K562 (cell line): ENCODE results near the gene FN3K. TPM values are rescaled to one million over a fixed set of nuclear protein-coding genes. Genes with fewer than 3 reads are reported as not detected.
A peak's percentile ranks its signal among the peaks of the same experiment; 100 is the strongest.

Source experiments
- BCL6 ChIP-seq: fragments of 250-450 bp; sonication (Bioruptor Pico); IDR thresholded peaks from 2 replicates; pipeline ENCODE4 v1.4.0; 2020
- CREM ChIP-seq: IDR thresholded peaks from 2 replicates; pipeline ENCODE4 v1.6.1; 2014; ENCODE audit warnings: antibody characterized with exemption, low read depth
- CTBP1 ChIP-seq: fragments of 450-650 bp; IDR thresholded peaks from 2 replicates; pipeline ENCODE4 v1.6.1; 2016; ENCODE audit warnings: borderline replicate concordance
- DLX4 ChIP-seq: fragments of 250-450 bp; sonication (Bioruptor Pico); IDR thresholded peaks from 2 replicates; pipeline ENCODE4 v1.6.1; 2021; ENCODE audit warnings: mild to moderate bottlenecking
- FOXM1 ChIP-seq, 2 experiments: fragments of 450-650 bp in 1 of 2; sonication (generic) in 1 of 2; formaldehyde crosslinking in 1 of 2; IDR thresholded peaks; 2 replicates each; pipeline versions ENCODE4 v1.6.1 to v1.9.0; 2017 to 2022; ENCODE audit warnings: low read depth in 2 of 2, mild to moderate bottlenecking in 2 of 2, missing genetic modification reagents in 1 of 2, moderate library complexity in 1 of 2
- GTF2E2 ChIP-seq: fragments of 200-800 bp; sonication (Bioruptor generic); IDR thresholded peaks from 2 replicates; pipeline ENCODE4 v1.6.1; 2016; ENCODE audit warnings: missing genetic modification characterization, missing compliant biosample characterization
- MECOM ChIP-seq: fragments of 250-450 bp; sonication (Bioruptor Pico); IDR thresholded peaks from 2 replicates; pipeline ENCODE4 v1.8.0; 2022; ENCODE audit warnings: inconsistent platforms
- MEIS2 ChIP-seq: fragments of 450-650 bp; IDR thresholded peaks from 2 replicates; pipeline ENCODE4 v1.6.1; 2014; ENCODE audit warnings: mild to moderate bottlenecking; ENCODE audit not compliant: partially characterized antibody
- NUFIP1 ChIP-seq: fragments of 450-650 bp; IDR thresholded peaks from 2 replicates; pipeline ENCODE4 v1.6.1; 2018; ENCODE audit not compliant: partially characterized antibody
- PHF8 ChIP-seq: fragments of 200-600 bp; sonication (generic); IDR thresholded peaks from 2 replicates; pipeline ENCODE4 v1.6.1; 2012; ENCODE audit warnings: mixed run types, mild to moderate bottlenecking, inconsistent platforms, low read length, moderate library complexity, borderline replicate concordance
- PHTF2 ChIP-seq: fragments of 250-450 bp; sonication (Bioruptor Pico); IDR thresholded peaks from 2 replicates; pipeline ENCODE4 v1.5.0; 2021; ENCODE audit warnings: mild to moderate bottlenecking
- PKNOX1 ChIP-seq: fragments of 450-650 bp; IDR thresholded peaks from 2 replicates; pipeline ENCODE4 v1.6.1; 2016
- PYGO2 ChIP-seq: fragments of 450-650 bp; IDR thresholded peaks from 2 replicates; pipeline ENCODE4 v1.6.1; 2016; ENCODE audit warnings: mild to moderate bottlenecking, missing genetic modification characterization, moderate library complexity, missing compliant biosample characterization
- RB1 ChIP-seq: fragments of 450-650 bp; IDR thresholded peaks from 2 replicates; pipeline ENCODE4 v1.6.1; 2017; ENCODE audit warnings: low read depth, mild to moderate bottlenecking
- RBM17 ChIP-seq: fragments of 200-400 bp; formaldehyde crosslinking; IDR thresholded peaks from 2 replicates; pipeline ENCODE4 v1.6.1; 2017; ENCODE audit warnings: low read depth, mild to moderate bottlenecking, low read length, borderline replicate concordance
- RCOR1 ChIP-seq, 2 experiments: IDR thresholded peaks; 2 replicates each; pipeline ENCODE4 v1.6.1; 2012; ENCODE audit warnings: low read depth in 2 of 2, low read length in 2 of 2, borderline replicate concordance in 1 of 2, improper control_type of control experiment in 1 of 2
- SAFB2 ChIP-seq: fragments of 200-400 bp; formaldehyde crosslinking; IDR thresholded peaks from 2 replicates; pipeline ENCODE4 v1.6.1; 2018; ENCODE audit warnings: borderline replicate concordance, low read length, low read depth, moderate library complexity; ENCODE audit not compliant: severe bottlenecking
- SIX5 ChIP-seq, 2 experiments: IDR thresholded peaks; 2 replicates each; pipeline ENCODE4 v1.6.1; 2011; ENCODE audit warnings: low read length in 2 of 2, borderline replicate concordance in 1 of 2, low read depth in 1 of 2, mild to moderate bottlenecking in 1 of 2, moderate library complexity in 1 of 2; ENCODE audit not compliant: insufficient read depth in 1 of 2
- SMAD2 ChIP-seq: fragments of 150-350 bp; IDR thresholded peaks from 2 replicates; pipeline ENCODE4 v1.6.1; 2014; ENCODE audit warnings: low read depth, mild to moderate bottlenecking, low read length
- SP1 ChIP-seq: sonication (generic); formaldehyde crosslinking; IDR thresholded peaks from 2 replicates; pipeline ENCODE4 v1.8.1; 2022; ENCODE audit warnings: mild to moderate bottlenecking, missing genetic modification reagents
- SPI1 ChIP-seq: IDR thresholded peaks from 2 replicates; pipeline ENCODE4 v1.6.1; 2011; ENCODE audit warnings: low read depth, low read length, control low read depth, borderline replicate concordance
- STAT5B ChIP-seq: fragments of 250-450 bp; sonication (Bioruptor Pico); IDR thresholded peaks from 2 replicates; pipeline ENCODE4 v1.8.0; 2021; ENCODE audit warnings: mild to moderate bottlenecking, inconsistent platforms
- TAF15 ChIP-seq: fragments of 200-400 bp; formaldehyde crosslinking; IDR thresholded peaks from 2 replicates; pipeline ENCODE4 v1.6.1; 2017; ENCODE audit warnings: mild to moderate bottlenecking, low read depth, low read length, moderate library complexity
- TBL1XR1 ChIP-seq, 2 experiments: IDR thresholded peaks; 2 replicates each; pipeline ENCODE4 v1.6.1; 2012; ENCODE audit warnings: improper control_type of control experiment in 2 of 2, low read length in 2 of 2, mild to moderate bottlenecking in 1 of 2
- ZNF79 ChIP-seq: fragments of 250-450 bp; sonication (Bioruptor Pico); IDR thresholded peaks from 2 replicates; pipeline ENCODE4 v1.4.0; 2020; ENCODE audit warnings: low read depth, mild to moderate bottlenecking, moderate library complexity
- polyA plus RNA-seq, 8 experiments: library from polyadenylated mRNA; depleted of rRNA in 4 of 8; stranded (reverse) in 5 of 8; unstranded in 3 of 8; fragments of >200 nt; fragmentation: Nextera tagmentation in 2 of 8; fragmentation: Illumina TruSeq in 1 of 8; extraction: Ambion mirVana in 2 of 8; extraction: Trizol in 1 of 8; gene quantifications; 2 replicates each; pipeline versions ENCODE4 v1.2.1 to v1.2.3, GENCODE V29; 2011 to 2014; ENCODE audit warnings: inconsistent platforms in 1 of 8, missing spikeins in 1 of 8
- total RNA-seq, 7 experiments: library from RNA; depleted of rRNA in 6 of 7; stranded (reverse); fragments of >200 nt in 6 of 7; fragmentation: Illumina TruSeq in 2 of 7; extraction: Trizol in 2 of 7; gene quantifications; 2 replicates each; pipeline versions ENCODE4 v1.2.1 to v1.2.3, GENCODE V29; 2011 to 2021; ENCODE audit warnings: low replicate concordance in 1 of 7

The FN3K gene
- total and polyA plus RNA-seq, 9 of the 15 experiments (the other 6 are each of a cell fraction or from before 2014, with no cell fraction given), result 0.08 to 22.7 (median 3.8) TPM

- no peak for TF ChIP-seq CTBP1
- TF ChIP-seq FOXM1 (IDR thresholded peaks at IDR 0.05; ENCODE audit: low read depth), result peak; percentile 97
- TF ChIP-seq FOXM1 (CRISPR knock-in tag; IDR thresholded peaks at IDR 0.05; ENCODE audit: low read depth), result no peak; the same call in 1 of the 2 replicates
- peak; percentile 97 for TF ChIP-seq PKNOX1
- no peak for TF ChIP-seq PYGO2 (tag)
- TF ChIP-seq DLX4, result no peak
- no peak for TF ChIP-seq BCL6
- TF ChIP-seq SIX5 (IDR thresholded peaks at IDR 0.05; ENCODE audit: borderline replicate concordance in 1 of 2, insufficient read depth in 1 of 2, low read depth in 1 of 2, low read length in 2 of 2), result no peak
- TF ChIP-seq PHTF2 (CRISPR knock-in tag), result no peak
- no peak for TF ChIP-seq GTF2E2
- no peak for TF ChIP-seq SAFB2
- TF ChIP-seq MEIS2, result peak; percentile 93
- no peak for TF ChIP-seq RBM17
- TF ChIP-seq RCOR1 (IDR thresholded peaks at IDR 0.05; ENCODE audit: borderline replicate concordance in 1 of 2, low read depth in 2 of 2, low read length in 2 of 2), result no peak
- TF ChIP-seq TAF15, result no peak
- TF ChIP-seq RB1, result no peak
- peak; percentile 25 for TF ChIP-seq NUFIP1
- peak; percentile 54; the same call in 1 of the 2 replicates for TF ChIP-seq CREM
- TF ChIP-seq SPI1, result no peak
- no peak for TF ChIP-seq MECOM (CRISPR knock-in tag)
- no peak for TF ChIP-seq STAT5B (CRISPR knock-in tag)
- no peak for TF ChIP-seq ZNF79 (CRISPR knock-in tag)
- no peak for TF ChIP-seq PHF8
- no peak for TF ChIP-seq SMAD2
- no peak for TF ChIP-seq TBL1XR1 (IDR thresholded peaks at IDR 0.05; ENCODE audit: low read length in 2 of 2)
- TF ChIP-seq SP1 (CRISPR knock-in tag), result no peak; the same call in 1 of the 2 replicates
These were observed 19.1 kb downstream of the FN3K start (continued) for GRCh38 chr17:82754297-82755208.
